ENCODE results near the gene CMIP.

CMIP gene

GRCh38 chr16:81478876-81479511 is 34.4 kb downstream of the CMIP start:
- no peak for DNase-seq (ENCODE audit: low read depth in 3 of 3)

GRCh38 chr16:81480606-81481206 is 36.1 kb downstream of the CMIP start:
- no peak for DNase-seq (ENCODE audit: low read depth in 3 of 3)

DNA sequence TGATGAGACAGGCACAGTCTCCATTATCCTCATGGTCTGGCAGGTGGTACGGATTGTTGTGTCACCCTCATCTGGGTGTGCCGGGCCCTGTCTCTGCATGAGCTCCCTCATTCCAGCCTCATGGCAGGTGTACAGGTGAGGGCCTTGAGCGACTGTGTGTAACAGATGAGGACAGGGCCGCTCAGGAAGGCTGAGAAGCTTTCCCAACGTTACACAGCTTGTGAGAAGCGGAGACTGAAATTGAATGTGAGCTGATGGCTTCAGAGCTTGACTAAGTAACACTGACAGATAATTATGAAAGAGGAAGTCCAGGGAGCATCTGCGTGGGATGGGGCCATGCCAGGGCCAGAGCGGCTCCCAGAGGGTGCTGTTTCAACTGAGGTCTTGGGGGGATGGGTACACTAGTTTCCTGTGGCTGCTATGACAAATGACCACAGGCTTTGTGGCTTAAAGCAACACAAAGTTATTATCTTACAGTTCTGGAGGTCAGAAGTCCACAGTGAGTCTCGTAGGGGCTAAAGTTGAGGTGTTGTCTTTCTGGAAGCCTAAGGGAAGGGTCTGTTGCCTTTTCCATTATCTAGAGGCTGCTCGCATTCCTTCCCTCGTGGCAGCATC is 36.7 kb downstream of the CMIP start:
- DNase-seq (ENCODE audit: low read depth in 3 of 3) = no peak

DNA sequence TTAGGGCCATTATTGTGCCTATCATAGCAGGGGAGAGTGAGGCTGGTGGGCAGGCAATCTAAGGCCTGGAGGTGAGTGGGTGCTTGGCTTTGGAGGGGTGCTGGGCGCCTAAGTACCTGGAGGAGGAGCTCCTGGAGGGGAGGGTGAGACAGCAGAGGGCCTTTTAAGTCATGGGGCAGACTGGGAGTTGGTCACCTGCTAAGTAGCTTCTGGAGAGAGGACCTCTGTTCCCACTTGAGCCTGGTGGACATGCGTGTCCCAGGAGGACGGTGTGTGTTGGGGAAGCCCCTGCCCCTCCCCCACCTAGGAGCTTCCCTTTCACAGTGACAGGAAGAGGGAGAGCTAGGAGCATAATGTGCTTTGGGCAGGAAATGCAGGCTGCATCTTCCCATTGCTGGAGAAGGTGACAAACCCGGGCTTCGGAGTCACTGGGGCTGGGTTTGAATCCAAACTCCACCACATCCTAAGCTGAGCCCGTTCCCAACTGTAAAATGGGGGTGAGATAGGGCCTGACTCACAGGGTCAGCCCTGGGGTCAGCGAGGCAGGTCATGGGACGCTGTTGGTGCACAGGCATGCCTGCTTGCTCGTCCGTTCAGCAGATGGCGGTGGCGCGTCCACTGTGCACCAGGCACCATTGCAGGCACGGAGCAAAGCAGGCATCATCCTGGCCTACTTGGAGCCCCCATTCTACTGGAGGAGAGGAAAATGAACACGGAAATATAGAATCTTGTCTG is 37.9 kb downstream of the CMIP start:
- DNase-seq (ENCODE audit: low read depth in 3 of 3) = no peak

DNA sequence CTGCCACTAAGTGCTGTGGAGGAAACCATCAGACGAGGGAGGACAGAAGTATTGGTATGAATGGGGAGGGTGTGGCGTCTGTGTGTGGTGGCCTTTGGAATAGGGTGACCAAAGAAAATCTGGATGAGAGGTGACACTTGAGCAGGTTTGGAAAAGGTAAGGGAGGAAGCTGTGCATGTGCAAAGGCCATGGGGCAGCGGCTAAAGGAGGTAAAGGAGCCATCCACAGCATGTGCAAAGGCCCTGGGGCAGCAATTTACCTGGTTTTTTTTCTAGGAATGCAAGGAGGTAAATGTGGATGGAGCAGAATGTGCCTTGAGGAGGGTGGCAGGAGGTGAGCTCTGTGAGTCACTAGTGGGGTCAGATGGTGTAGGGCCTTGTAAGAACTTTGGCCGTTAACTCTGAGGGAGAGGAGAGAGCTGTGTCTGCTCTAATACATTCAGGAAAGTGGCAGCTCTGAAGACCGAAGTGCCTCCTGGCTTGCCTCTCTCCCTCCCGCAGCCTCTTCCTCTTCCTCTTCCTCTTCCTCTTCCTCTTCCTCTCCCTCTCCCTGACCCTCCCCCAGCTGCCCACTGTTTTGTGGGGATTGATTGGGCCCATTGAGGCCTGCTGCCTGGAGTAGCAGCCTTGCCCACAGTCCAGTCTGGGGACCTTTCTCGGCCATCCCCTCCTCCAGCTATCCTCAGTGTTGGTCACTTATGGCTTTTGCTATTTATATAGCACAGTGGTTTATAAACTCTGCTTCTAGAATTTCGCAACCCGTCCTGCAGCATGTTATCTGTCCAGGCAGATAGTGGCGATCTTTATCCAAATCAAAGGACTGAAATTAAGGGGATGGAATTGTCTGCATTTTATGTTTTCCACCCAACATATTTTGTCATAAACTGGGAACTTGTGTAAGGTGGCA is 38.7 kb downstream of the CMIP start:
- no peak for DNase-seq (ENCODE audit: low read depth in 3 of 3)

DNA sequence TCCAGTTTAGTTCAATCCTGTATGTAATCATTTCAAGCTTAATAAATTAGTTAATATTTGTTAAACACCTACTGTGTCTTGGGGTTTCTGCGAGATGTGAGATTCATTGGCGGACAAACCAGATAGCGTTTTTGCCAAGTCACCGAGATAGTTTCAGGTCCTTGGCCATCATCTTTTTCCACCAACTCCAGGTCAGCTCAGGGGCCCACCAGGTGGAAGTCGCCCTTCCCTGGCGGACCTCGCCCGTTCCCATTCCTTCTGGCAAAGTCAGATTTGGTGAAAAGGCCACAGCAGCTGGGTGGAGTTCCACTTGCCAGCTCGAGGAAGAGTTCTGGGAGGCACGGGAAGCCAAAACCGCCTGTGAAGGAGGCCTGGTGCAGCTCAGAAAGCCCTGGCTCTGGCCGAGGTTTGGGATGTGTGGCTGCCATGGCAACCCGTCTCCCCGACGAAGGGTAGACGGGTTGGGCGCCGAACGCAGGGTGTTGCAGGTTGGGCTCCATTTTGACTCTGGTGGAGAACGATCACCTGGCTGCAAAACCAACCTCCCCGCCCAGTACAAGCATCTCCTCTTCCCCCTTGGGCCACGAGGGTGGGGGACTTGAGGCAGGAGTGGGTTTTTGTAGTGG is 39.5 kb downstream of the CMIP start:
- DNase-seq (ENCODE audit: low read depth in 3 of 3) = no peak

DNA sequence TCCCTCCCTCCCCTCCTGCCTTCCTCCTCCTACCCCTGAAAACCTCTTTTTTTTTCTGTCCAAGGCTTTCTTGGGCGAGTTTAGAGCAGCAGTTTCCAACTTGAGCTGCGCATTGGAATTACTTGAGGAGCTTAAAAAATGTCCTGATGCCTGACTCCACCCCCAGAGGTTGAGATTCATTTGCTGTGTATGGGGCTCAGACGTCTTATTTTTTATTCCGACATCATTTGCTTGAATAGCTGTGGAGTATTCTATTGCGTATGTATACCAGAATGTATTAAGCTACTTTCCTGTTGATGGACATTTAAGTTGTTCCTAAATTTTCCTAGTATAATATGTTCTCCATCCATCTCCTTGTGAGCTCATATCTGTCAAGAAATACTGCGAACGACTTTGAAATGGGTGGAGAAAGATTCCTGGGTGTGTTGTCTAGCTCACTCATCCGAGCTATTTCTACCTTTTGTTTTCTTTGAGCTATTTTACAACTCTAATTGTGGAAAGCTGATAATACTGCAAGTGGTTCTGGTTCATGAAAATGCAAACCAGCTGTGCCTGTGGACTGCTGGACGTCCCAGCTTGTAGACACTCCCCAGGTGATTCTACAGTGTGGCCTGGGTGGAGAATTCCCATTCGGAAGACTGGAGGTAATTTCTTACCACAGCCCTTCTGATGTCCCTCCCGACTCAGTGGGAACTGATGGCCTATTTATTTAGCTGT is 40.5 kb downstream of the CMIP start:
- no peak for DNase-seq (ENCODE audit: low read depth in 3 of 3)

GRCh38 chr16:81485824-81486539 is 41.4 kb downstream of the CMIP start:
- DNase-seq (ENCODE audit: low read depth in 3 of 3) = no peak

GRCh38 chr16:81486540-81487061 is 42.0 kb downstream of the CMIP start:
- DNase-seq (ENCODE audit: low read depth in 3 of 3) = no peak

- no peak for DNase-seq (ENCODE audit: low read depth in 3 of 3)
Measured at GRCh38 chr16:81487301-81487720, 42.7 kb downstream of the CMIP start.

GRCh38 chr16:81488687-81489411 is 44.2 kb downstream of the CMIP start:
- DNase-seq (ENCODE audit: low read depth in 3 of 3) = no peak

DNA sequence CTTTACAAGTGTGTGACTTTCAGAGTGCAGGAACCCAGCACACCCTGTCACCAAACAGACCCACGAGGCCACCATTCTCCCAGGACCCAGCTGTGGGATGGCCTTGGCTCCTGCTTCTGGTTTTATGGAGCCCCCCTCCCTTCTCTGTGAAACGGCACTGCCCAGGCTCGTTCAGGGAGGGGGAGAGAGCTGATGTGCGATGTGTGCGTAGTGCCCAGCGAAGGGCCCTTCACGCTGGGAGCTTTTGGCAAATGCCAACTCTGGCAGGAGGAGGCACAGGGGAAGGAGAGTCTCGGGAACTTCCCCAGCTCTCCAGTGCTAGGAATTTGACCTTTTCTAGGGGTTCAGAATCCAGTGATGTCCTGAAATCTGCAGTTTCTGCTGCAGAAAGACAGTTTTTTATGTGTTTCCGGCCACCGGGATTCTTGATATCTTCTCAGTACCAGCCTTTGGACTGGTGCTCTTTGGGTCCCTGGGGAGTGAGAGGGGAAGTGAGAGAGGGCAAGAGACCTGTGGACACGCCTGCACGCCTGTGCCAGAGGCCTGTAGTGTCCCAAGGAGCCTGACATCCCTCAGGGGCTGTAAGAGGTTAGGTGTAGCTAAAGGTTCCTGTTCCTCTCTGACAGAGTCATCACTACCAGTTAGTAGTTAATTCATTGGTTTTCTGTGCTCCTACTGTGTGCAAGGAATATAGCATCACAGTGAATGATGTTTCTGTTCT is 45.1 kb downstream of the CMIP start:
- DNase-seq (ENCODE audit: low read depth in 3 of 3) = no peak

DNA sequence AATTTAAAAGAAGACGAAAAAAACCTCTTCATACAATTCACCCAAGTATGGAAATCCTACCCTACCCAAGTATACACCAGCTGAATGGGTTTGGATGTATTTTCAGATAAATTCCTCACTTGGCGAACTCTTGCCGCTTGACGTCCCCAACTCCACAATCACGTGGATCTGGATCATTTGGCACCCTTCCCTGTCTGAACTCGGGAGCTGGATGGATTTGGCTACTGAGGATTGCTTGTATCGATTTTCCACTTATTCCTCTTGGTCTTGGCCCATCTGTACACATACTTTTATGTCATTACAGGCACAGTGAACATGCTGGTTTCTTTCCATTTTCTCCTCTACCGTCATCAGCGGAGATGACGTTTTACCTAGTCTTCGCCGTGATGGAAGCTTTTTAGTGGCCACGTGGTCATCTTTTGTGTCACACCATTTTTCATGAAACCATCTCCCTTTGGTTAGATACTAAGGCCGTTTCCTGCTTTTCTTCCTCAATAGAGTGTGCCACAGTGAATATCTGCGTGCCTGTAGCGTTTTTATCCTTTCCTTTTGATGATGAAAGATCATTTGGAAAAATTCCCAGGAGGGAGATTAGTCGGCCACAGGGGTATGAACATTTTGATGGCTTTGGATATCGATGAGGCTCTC is 47.1 kb downstream of the CMIP start:
- no peak for DNase-seq (ENCODE audit: low read depth in 3 of 3)

GRCh38 chr16:81492311-81492761 is 47.7 kb downstream of the CMIP start:
- DNase-seq (ENCODE audit: low read depth in 3 of 3) = no peak

GRCh38 chr16:81492965-81493754 is 48.6 kb downstream of the CMIP start:
- DNase-seq (ENCODE audit: low read depth in 3 of 3) = no peak

DNA sequence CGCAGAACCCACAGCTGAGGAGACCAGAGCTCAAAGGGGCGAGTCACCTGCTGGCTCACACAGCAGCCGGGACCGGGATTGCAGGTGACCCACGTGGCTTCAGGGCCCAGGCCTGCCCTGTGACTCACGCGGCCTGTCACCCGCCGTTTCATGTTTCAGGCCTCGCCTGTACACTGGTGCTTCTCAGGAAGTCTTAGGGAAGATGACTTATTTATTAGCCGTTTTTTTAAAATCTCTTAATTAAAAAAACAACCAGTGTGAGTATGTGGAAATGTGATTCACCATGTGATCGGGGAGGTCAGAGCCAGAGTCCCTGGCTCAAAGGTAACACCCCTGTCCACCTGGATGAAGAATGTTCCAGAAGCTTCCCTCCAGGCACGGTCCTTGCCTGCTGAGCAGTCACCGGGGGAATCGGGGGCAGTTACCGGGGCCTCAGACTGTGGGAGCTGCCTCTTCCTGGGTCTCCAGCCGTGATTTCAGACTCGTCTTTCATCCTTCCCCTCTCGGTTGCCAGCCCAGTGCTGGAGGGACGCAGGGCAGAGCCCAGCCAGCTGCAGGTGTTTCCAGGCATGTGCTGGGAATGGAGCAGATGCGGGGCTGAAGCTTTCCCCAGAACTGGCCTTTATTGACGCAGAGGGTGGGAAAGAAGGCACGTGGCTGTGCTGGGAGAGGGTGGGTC is 49.3 kb downstream of the CMIP start:
- peak in 1 of 3 experiments; percentile 16 for DNase-seq (ENCODE audit: low read depth in 3 of 3)

Data from stimulated activated CD4-positive, alpha-beta T cell treated with anti-CD3 and anti-CD28 coated beads, TNF-alpha, amount 100 ng/mL, for 4 hours (primary cell).